HG03159 (cell line): ENCODE measurements around the gene KCP.

Experiments
- ATAC-seq: cut with Tn5 transposase; IDR thresholded peaks from one replicate; pipeline ENCODE4 v1.9.1; 2021; ENCODE audit warnings: mild to moderate bottlenecking, moderate library complexity; ENCODE audit not compliant: unreplicated experiment

The KCP gene

GRCh38 chr7:128842674-128843641, 67.6 kb downstream of the KCP start:
- ATAC-seq: no peak

- ATAC-seq: no peak
Measured at GRCh38 chr7:128841921-128842673, 68.4 kb downstream of the KCP start.

GRCh38 chr7:128841171-128841690, 69.3 kb downstream of the KCP start:
- ATAC-seq: no peak

GRCh38 chr7:128840326-128841170, 70.0 kb downstream of the KCP start:
- no peak for ATAC-seq

GRCh38 chr7:128839751-128840177, 70.7 kb downstream of the KCP start:
- no peak for ATAC-seq

GRCh38 chr7:128838981-128839731, 71.4 kb downstream of the KCP start:
- ATAC-seq: no peak

GRCh38 chr7:128838109-128838779, 72.3 kb downstream of the KCP start:
- no peak for ATAC-seq

- no peak for ATAC-seq
Measured at GRCh38 chr7:128837521-128837921, 73.0 kb downstream of the KCP start.

GRCh38 chr7:128836729-128837348, 73.7 kb downstream of the KCP start:
- no peak for ATAC-seq

GRCh38 chr7:128835790-128836641, 74.5 kb downstream of the KCP start:
- ATAC-seq: no peak

- ATAC-seq: no peak
Measured at GRCh38 chr7:128835231-128835751, 75.2 kb downstream of the KCP start.

GRCh38 chr7:128833946-128834325, 76.6 kb downstream of the KCP start:
- ATAC-seq: no peak

- ATAC-seq: no peak
Measured at GRCh38 chr7:128833148-128833945, 77.2 kb downstream of the KCP start.

- ATAC-seq: no peak
Measured at GRCh38 chr7:128832880-128833147, 77.7 kb downstream of the KCP start.

- no peak for ATAC-seq
Measured at GRCh38 chr7:128831994-128832879, 78.3 kb downstream of the KCP start.
